CD4-positive, alpha-beta T cell treated with Interleukin-4 for 4 hours (primary cell): ENCODE data around the gene TMEM258.

ENCODE experiments used
- DNase-seq: peaks from one replicate; pipeline ENCODE4 v3.0.0-alpha.2; 2020

The TMEM258 gene

GRCh38 chr11:61792310-61793082 is at the start of gene TMEM258, which contains the start of gene FEN1:
TSS of gene TMEM258 (minus strand) at chr11:61792599. CDS start at chr11:61792558, 41 bp downstream.
TSS of gene FEN1 (plus strand) at chr11:61792911. CDS start at chr11:61795362, 2,451 bp downstream.
- DNase-seq = peak; percentile 85

DNA sequence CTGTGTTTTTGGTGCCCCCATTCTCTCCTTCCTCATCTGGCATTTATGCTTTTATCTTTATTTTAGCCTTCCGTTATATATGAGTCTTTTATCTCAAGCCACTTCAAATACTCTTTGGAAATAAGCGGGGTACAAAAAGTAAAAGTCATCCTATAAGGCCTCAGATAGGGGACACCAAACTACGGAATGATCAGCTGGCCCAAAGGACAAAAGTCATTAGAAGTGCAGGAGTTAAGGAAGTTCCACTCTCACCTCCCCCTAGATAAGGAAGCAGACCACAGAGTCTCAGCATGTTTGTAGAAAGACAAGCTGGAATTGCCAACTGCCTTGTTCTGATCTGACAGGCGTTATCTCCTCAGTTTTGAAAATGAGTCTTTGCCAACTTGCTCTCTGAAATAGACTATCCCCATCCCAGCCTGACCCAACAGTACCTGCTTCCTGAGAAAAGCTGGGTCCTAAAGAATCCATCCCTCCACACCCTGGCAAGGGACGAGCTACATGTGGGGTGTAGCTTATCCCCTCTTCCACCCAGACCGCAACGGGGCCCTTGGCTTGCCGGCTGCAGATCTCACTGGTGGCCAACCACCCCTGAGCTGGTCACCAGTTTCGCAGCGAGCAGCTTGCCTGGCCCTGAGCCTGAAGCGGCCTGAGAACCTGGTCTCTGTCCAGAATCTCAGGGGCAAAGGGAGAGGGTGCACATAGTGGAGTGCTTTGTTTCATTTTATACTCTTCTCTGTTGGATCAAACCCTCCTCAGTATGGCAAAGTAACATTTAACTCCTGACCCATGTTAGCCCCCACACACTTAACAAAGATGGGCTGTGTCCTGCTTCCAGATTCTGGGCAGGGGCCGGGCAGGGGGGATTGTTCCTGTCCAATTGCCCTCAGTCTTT is 49.5 kb upstream of the TMEM258 start:
- DNase-seq = no peak

- no peak for DNase-seq
These were observed 48.0 kb upstream of the TMEM258 start for GRCh38 chr11:61840371-61840770.

DNA sequence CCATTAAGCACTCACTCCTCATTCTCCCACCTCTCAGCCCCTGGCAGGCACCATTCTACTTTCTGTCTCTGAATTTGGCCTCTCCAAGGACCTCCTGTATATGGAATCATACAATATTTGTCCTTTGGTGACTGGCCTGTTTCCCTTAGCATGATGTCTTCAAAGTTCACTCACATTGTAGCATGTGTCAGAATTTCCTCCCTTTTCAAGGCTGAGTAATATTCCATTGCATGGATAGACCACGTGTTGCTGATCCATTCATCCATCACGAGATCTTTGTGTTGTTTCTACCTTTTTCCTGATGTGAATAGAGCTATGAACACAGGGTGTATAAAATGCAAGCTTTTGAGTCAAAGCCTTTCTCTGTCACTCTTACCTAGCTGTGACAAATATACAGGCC is 47.3 kb upstream of the TMEM258 start:
- DNase-seq = no peak

DNA sequence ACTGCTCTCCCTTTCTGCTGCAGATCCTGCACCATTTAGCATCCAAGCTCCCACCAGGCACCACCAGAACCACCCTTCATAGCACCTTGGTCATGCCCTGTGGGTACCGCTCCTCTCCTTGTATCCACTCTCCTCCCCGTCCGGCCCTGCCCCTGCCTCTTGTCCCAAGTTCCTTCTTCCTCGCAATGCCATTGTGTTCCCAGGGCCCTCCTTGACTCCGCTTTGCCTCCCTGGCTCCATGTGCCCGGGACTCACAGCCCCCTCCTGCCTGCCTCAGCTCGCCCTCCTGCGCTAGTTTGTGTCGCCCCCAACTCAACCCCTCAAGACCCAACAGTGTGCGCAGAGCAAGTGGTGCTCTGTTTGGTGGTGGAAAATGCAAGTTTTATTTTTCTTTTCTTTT is 46.5 kb upstream of the TMEM258 start:
- DNase-seq = no peak

- DNase-seq = no peak
These were observed 46.1 kb upstream of the TMEM258 start for GRCh38 chr11:61838501-61838900.

- no peak for DNase-seq
These were observed 45.1 kb upstream of the TMEM258 start for GRCh38 chr11:61837411-61838005.

DNA sequence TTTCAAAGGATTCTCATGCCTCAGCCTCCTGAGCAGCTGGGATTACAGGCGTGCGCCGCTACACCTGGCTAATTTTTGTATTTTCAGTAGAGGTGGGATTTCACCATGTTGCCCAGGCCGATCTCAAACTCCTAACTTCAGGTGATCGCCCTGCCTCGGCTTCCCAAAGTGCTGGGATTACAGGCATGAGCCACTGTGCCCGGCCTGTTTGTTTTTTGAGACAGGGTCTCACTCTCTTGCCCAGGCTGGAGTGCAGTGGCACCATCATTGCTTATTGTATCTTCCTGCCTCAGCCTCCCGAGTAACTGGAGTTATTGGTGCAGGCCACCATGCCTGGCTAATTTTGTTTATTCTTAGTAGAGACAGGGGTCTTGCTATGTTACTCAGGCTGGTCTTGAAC is 43.8 kb upstream of the TMEM258 start:
- no peak for DNase-seq

DNA sequence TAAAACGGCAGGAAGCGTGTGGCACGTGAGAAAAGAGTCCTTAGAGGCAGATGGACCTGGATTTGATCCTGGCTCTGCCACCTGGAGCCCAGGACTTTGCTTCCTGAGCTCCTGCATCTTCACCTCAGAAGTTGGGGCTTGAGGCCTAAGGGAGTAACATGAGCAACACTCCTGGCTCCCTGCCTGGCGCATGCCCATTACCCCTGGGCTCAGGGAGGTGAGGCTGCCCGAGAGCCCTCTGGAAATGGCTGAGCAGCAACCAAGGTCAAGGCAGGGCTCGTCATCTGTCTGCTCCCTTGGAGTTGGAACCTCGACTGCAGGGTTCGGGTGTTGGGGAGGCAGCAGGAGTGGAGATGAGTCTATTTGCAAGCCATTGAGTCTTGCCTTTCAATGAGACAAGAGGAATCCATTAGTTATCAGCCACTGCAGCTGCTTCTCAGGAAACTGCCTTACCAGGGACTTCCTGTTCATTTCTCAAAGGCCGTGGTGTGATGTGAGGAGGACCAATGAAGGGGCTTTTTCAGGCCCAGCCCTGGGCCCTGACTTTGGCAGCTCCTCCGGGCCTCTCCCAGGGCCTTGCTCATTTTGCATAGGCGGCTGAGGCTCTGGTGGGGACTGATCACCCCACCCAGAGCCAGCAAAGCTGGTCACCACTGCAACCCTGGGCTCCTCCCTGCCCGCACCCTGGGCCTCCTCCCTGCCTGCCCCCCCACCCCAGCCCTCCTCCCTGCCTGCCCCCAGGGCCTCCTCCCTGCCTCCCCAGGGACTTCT is 42.1 kb upstream of the TMEM258 start:
- DNase-seq = peak; percentile 62

GRCh38 chr11:61833926-61834277 is 41.5 kb upstream of the TMEM258 start:
- DNase-seq = no peak

GRCh38 chr11:61833471-61833870 is 41.1 kb upstream of the TMEM258 start:
- DNase-seq = no peak

GRCh38 chr11:61832754-61833153 is 40.4 kb upstream of the TMEM258 start:
- no peak for DNase-seq

DNA sequence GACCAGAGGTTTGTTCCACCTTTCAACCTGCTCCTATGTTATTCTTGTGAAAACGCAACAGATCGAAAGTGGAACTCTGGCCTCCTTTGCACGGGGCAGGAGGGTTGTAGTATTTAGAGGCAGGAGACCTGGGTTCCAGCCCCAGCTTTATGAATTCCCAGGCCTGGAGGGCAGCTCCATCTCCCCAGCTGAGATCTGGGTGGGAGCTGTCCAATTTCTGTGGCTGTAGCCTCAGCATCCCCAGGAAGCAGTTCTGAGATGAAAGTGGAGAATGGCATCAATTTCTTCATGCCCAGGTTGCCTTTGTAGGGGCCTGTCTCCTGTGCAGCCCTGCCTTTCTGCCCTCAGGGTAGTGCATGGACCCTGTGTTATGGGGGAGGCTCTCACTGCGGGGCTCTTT is 39.8 kb upstream of the TMEM258 start:
- DNase-seq = no peak

DNA sequence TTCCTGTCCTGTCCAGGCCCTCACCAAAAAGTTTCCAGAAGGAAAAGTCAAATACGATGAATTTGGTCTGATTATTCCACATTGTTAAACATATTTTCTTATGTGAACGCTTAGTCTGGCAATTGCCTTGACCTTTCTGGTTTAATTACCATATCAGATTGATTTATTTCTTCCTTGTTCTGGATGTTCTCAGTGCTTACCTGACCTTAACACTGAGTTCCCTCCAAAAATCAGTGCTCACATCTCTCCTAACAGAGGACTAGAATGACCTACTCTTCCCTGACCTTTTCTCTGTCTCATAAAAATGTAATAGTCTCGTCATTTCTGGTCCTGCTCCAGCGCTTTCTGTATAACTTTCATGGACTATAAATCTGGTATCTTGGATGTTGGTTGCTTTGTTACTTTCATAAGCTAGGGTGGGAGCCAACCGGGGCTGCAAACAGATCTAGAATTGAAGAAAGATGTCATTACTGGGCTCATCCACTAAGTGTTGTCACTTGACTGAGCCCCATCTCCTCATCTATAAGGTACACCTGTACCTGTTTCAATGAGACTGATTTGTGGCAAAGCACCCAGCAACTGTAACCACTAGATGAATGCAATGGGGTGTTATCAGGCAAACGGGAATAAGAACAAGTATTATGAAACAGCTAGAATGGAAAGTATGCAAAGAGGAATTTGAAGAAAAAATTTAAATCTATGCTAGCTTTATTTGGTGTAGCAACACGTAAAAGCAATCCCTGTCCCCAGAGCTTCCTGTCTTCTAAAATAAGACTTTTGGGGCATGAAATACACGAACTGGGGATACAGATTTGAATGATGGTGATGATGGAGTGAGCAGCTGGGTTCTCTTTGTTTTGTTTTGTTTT is 38.1 kb upstream of the TMEM258 start:
- DNase-seq = no peak

DNA sequence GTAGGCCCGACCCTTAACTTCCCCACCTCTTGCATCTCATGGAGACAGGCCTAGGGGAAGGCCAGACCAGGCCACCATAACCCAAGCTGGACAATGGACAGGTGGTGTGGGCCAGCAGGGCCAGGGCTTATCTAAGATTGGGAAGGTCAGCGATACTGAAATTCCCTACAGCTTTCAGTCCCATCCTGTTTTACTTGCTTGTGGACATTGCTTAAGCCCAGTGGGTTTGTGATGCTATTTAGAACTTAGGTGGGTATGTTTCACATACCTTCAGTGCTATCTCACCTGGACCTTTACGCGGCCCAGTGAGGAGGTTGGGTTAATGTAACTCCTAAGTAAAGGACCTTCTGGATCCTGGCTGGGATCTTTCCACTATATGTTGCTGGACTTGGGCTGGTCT is 37.4 kb upstream of the TMEM258 start:
- DNase-seq = no peak

- no peak for DNase-seq
These were observed 36.4 kb upstream of the TMEM258 start for GRCh38 chr11:61828629-61829407.

GRCh38 chr11:61828379-61828628 is 35.9 kb upstream of the TMEM258 start:
- DNase-seq = no peak

DNA sequence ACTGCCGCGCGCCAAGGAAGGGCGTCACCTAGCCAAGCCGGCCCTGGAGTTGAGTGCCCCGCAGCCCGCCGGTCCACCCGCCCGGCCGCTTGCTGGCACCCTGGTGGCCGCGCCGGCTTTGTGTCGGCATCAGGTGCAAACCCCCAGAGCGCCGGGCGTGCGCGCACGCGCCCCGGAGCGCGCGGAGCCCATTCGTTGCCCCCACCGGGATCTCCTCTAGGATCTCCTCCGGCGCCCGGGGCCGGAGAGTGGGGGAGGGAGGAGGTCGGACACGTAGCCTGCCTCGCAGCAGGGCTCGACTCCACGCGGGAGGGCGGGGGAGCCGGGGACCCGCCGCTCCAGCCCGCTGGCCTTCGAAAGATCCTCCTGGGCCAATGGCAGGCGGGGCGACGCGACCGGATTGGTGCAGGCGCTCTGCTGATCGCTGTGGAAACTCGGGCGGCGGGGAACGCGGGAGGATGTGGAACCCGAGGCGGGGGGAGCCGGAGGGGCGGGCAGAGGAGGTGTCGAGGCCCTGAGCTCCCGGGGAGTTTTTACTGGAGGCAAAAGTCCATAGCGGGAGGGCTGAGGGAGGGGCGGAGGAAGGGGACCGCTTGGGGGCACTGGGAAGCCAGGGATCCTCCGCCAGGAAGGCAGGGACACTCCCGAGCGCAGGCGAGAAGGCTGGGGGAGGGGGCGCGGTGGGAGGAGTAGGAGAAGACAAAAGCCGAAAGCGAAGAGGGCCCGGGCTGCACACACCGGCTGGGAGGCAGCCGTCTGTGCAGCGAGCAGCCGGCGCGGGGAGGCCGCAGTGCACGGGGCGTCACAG is 35.4 kb upstream of the TMEM258 start, which contains the start of gene FADS2:
FADS2 (plus strand) TSS at position 730 of the 808 bp plus-strand sequence. CDS start 91 bp downstream, outside the sequence.
- peak; percentile 33 for DNase-seq

- no peak for DNase-seq
These were observed 34.7 kb upstream of the TMEM258 start for GRCh38 chr11:61826930-61827570.

DNA sequence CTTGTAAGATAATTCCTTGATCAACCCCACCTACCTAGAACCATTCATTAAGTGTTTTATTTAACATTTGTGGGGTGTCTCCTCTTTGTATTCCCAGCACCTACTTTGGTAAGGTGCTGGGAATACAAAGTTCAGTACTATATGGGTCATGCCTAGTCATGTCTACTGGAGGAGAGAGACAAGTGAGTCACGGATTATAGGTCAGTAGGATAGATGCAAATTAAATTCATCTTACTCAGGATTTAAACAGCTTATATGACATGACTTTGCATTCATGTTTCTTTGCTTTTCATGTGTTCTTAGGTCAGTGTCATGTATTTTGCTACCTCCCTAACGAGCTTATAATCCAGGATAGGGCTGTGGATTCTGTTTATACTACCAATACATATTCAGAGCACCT is 27.8 kb upstream of the TMEM258 start:
- no peak for DNase-seq
